Keratinocyte (primary cell): Measurements from ENCODE around the gene BEST2.

Experiments
- CTCF ChIP-seq, 3 experiments: IDR thresholded peaks in 1 of 3; conservative IDR thresholded peaks in 1 of 3; optimal IDR thresholded peaks in 1 of 3; 2 replicates in 2 of 3; 3 replicates in 1 of 3; pipeline versions ENCODE3 to v1.5.1; 2011; ENCODE audit warnings: low read length in 3 of 3, mild to moderate bottlenecking in 3 of 3, moderate library complexity in 2 of 3, control low read depth in 1 of 3, inconsistent platforms in 1 of 3; ENCODE audit not compliant: insufficient read depth in 2 of 3; ENCODE audit errors: extremely low read depth in 1 of 3
- EZH2 ChIP-seq: IDR thresholded peaks from one replicate; pipeline ENCODE4 v1.6.1; 2012; ENCODE audit warnings: inconsistent platforms, mild to moderate bottlenecking, low read length, moderate library complexity

- TF ChIP-seq EZH2: no peak
- no peak for TF ChIP-seq CTCF (optimal IDR thresholded peaks at IDR 0.05 in 1 of 3, IDR thresholded peaks at IDR 0.05 in 1 of 3, conservative IDR thresholded peaks at IDR 0.05 in 1 of 3; ENCODE audit: extremely low read depth in 1 of 3, insufficient read depth in 2 of 3, low read length in 3 of 3)
Observed at GRCh38 chr19:12774588-12775555, 23.3 kb downstream of the BEST2 start, which contains the start of gene HOOK2.
